Ascending aorta (tissue), 2 donors: Measurements from ENCODE around the gene HNRNPA3. TPM values are rescaled to one million over a fixed set of nuclear protein-coding genes. Genes with fewer than 3 reads are reported as not detected.

Source experiments
- DNase-seq, 2 donors: peaks; one replicate each; pipeline ENCODE4 v3.0.0-alpha.2; 2019; ENCODE audit warnings: low spot score in 2 of 2
- H3K27ac ChIP-seq, 2 donors: fragments of 200-600 bp; sonication (generic); one replicate each; pipeline ENCODE4 v1.5.1; 2016 to 2017; ENCODE audit warnings: mild to moderate bottlenecking in 1 of 2
- H3K27me3 ChIP-seq: fragments of 200-600 bp; sonication (generic); one replicate; pipeline ENCODE4 v1.5.1; 2017
- H3K36me3 ChIP-seq, 2 donors: fragments of 200-600 bp; sonication (generic); one replicate each; pipeline ENCODE4 v1.5.1; 2016
- H3K4me1 ChIP-seq, 2 donors: fragments of 200-600 bp; sonication (generic); one replicate each; pipeline ENCODE4 v1.5.1; 2016 to 2017; ENCODE audit warnings: mild to moderate bottlenecking in 1 of 2
- H3K4me3 ChIP-seq, 2 donors: fragments of 200-600 bp; sonication (generic); one replicate each; pipeline ENCODE4 v1.5.1; 2016 to 2017; ENCODE audit warnings: mild to moderate bottlenecking in 1 of 2
- H3K9me3 ChIP-seq, 2 donors: fragments of 200-600 bp; sonication (generic); one replicate each; pipeline ENCODE4 v1.5.1; 2016
- intact Hi-C: fragments of 100-400 bp; cut with DNase I; formaldehyde crosslinking; loops from one replicate; pipeline ENCODE4 v1.15.1; 2023
- total RNA-seq: library from RNA; depleted of rRNA; stranded (reverse); fragments of >200 nt; gene quantifications from one replicate; pipeline ENCODE4 v1.1.0, GENCODE V29; 2016
- TF ChIP-seq, protein P1 (sequence below), 3 experiments: fragments of 200-600 bp in 2 of 3; fragments of 450-650 bp in 1 of 3; sonication (generic) in 2 of 3; IDR thresholded peaks; one replicate each; pipeline ENCODE4 v1.5.1; 2016 to 2019; ENCODE audit warnings: antibody characterized with exemption in 3 of 3, mild to moderate bottlenecking in 1 of 3, moderate library complexity in 1 of 3

The HNRNPA3 gene
- total RNA-seq, 1 donor from 2014 or later, result 32.9 TPM

DNA sequence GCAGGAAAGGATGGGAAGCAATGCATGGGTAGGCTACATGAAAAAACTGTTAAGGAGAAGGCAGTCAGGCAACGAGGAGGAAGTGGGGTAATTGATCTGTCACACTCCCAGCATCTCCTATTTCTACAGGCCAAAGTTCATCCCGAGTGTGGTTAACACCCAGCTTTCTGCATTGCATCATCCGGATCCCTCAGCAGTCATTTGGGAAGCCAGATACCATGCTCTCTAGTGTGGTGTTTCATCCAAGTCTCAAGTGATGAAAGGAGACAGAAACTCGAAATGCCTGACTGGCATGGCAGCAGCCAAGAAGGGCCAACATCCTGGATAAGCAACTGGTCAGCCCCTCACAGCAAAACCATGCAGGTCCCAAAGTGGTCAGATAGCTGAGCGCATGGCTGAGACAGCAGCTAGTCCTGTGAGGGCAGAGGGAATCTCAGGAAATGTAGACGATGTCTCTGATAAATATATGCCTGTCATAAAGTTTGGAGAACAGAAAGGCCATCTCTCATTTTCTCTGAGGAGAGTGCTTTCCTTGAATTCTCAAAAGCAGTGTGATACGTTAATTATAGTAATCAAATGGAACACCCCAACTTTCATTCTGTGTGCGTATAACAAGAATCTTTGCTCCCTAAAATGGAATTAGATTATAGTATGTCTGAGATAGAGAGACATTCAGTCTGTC, 24.8 kb upstream of the HNRNPA3 start:
- Histone ChIP-seq H3K4me1 (no peaks in the 10 kb centered on the region), H3K36me3 (no peaks in the 10 kb centered on the region), H3K27ac (no peak overlapping the region), H3K4me3 (no peak overlapping the region), H3K27me3 (no peaks in the 10 kb centered on the region), H3K9me3 (no peaks in the 10 kb centered on the region)
- DNase-seq, result no peak
- intact Hi-C loops, result no loop called here
- TF ChIP-seq, protein P1, sequence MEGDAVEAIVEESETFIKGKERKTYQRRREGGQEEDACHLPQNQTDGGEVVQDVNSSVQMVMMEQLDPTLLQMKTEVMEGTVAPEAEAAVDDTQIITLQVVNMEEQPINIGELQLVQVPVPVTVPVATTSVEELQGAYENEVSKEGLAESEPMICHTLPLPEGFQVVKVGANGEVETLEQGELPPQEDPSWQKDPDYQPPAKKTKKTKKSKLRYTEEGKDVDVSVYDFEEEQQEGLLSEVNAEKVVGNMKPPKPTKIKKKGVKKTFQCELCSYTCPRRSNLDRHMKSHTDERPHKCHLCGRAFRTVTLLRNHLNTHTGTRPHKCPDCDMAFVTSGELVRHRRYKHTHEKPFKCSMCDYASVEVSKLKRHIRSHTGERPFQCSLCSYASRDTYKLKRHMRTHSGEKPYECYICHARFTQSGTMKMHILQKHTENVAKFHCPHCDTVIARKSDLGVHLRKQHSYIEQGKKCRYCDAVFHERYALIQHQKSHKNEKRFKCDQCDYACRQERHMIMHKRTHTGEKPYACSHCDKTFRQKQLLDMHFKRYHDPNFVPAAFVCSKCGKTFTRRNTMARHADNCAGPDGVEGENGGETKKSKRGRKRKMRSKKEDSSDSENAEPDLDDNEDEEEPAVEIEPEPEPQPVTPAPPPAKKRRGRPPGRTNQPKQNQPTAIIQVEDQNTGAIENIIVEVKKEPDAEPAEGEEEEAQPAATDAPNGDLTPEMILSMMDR (IDR thresholded peaks at IDR 0.05), result no peak

DNA sequence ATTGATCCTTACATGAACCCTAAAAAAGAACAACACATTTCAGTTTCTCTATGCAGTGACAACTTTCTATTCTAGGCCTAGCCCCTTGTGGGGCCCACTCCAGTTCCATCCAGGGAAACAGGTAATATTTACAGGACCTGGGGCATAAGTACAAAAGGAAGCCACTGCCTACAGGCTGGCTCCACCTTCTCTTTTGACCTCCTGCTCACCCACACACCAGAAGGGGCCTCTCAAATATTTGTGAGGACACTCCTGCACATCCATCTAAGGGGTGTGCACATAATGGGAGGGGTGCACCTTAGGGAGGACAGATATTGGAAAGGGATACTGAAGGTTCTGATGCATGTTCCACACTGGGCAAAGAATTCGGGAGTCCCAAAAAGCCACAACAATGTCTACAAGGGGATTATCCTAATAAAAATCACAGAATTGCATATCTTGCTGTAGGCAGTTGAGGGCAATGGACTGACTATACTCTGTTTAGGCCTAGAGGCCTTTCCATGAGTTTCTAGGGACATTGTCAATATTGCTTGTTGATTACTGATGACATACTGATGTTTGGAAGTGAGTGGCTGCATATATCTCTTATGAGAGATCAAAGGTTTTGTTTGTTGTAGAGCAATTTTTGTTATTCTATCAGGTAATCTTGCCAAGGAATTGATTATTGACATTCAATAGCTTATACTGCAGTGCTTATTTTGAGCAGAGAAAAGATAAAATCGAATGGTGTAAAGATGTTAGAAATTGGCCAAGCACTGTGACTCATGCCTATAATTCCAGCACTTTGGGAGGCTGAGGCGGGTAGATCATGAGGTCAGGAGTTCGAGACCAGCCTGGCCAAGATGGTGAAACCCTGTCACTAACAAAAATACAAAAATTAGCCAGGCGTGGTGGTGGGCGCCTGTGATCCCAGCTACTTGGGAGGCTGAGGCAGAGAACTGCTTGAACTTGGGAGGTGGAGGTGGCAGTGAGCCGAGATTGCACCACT, 23.8 kb upstream of the HNRNPA3 start:
- Histone ChIP-seq H3K36me3 (no peaks in the 10 kb centered on the region), H3K27ac (no peak overlapping the region), H3K4me3 (no peak overlapping the region), H3K4me1 (no peaks in the 10 kb centered on the region), H3K27me3 (no peaks in the 10 kb centered on the region), H3K9me3 (no peaks in the 10 kb centered on the region)
- intact Hi-C loops, result no loop called here
- TF ChIP-seq, protein P1 (IDR thresholded peaks at IDR 0.05), result no peak
- no peak for DNase-seq

DNA sequence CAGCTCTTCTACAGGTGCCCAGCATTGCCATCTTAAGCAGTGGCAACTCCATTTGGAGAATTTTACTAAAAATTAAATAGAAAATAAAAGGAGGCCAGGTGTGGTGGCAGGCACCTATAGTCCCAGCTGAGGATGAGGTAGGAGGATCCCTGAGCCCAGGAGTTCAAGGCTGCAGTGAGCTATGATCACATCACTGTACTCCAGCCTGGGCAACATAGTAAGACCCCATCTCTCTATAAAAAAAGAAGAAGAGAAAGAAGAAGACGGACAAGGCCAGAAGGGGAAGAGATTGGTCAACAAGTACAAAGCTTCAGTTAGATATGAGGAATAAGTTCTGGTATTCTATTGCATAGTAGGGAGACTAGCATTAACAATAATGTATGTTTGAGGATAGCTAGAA, 21.7 kb upstream of the HNRNPA3 start:
- no peak for DNase-seq
- H3K36me3 ChIP-seq, result no peaks in the 10 kb centered on the region
- H3K27ac ChIP-seq, result no peak overlapping the region
- TF ChIP-seq, protein P1 (IDR thresholded peaks at IDR 0.05), result no peak
- no peak overlapping the region for H3K4me3 ChIP-seq
- H3K27me3 ChIP-seq, result no peaks in the 10 kb centered on the region
- H3K9me3 ChIP-seq, result no peaks in the 10 kb centered on the region
- intact Hi-C loops, result no loop called here
- no peaks in the 10 kb centered on the region for H3K4me1 ChIP-seq

DNA sequence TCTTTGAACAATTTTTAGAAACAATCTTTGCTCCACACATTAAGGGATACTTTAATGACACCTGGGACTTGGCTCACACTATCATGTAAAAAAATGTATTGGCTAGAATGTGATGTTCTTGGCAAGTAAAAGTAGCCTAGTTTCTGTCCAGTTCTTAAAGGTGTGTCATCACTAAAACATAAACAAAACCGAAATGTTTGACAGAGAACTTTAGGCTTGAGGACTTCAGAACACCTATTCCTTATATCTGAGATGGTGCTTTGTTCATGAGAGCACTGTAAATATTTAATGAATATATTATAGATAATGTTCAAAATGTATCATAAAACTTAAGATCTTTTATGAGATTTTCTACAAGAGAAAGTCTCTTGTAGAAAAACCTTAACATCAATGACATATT, 19.8 kb upstream of the HNRNPA3 start:
- Histone ChIP-seq H3K4me1 (no peaks in the 10 kb centered on the region), H3K9me3 (no peaks in the 10 kb centered on the region), H3K27me3 (no peaks in the 10 kb centered on the region), H3K4me3 (no peak overlapping the region), H3K36me3 (no peaks in the 10 kb centered on the region), H3K27ac (no peak overlapping the region)
- intact Hi-C loops, result no loop called here
- TF ChIP-seq, protein P1 (IDR thresholded peaks at IDR 0.05), result no peak
- DNase-seq, result no peak

- DNase-seq, result no peak
- Histone ChIP-seq H3K4me1 (no peaks in the 10 kb centered on the region), H3K36me3 (no peaks in the 10 kb centered on the region), H3K4me3 (no peak overlapping the region), H3K27me3 (no peaks in the 10 kb centered on the region), H3K27ac (no peak overlapping the region), H3K9me3 (no peaks in the 10 kb centered on the region)
- intact Hi-C loops, result no loop called here
- TF ChIP-seq, protein P1 (IDR thresholded peaks at IDR 0.05), result no peak
Measured at GRCh38 chr2:177193240-177193639, 19.4 kb upstream of the HNRNPA3 start.
